ENCODE data around the gene ELAVL3.

DNA sequence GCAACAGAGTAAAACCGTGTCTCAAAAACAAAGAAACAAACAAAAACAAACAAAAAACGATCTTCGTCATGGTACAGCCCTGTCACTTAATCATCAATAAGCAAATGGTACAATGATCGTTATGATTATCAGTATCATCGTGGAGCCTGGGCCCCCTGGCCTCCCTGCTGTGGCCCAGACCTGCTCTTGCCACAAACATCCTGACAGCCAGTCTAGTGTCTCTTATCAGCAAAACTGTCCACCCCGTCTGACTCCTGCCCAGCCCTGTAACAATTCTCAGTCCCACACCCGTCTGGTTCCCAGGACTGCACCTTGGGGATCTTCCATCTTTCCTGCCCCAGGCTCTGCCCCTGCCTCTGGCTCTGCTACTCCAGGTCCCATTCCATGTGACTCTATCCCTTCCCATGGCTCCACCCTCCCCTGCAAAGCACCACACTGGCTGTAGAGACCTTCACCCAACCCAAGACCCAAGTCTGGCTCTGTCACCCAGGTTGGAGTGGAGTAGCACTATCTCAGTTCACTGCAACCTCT, 19.1 kb upstream of the ELAVL3 start:
- TF ChIP-seq CTCF (IDR thresholded peaks at IDR 0.05) (no peak), POLR2A (IDR thresholded peaks at IDR 0.05) (no peak)
